ENCODE results near the gene DSTN. TPM values are rescaled to one million over a fixed set of nuclear protein-coding genes. Genes with fewer than 3 reads are reported as not detected.
A peak's percentile ranks its signal among the peaks of the same experiment; 100 is the strongest.

DSTN gene
- total RNA-seq, 1 experiment from 2014 or later = 412 TPM

- no peak; the same call in 1 of the 2 replicates for ATAC-seq
- no peaks in the 10 kb centered on the region for H3K27me3 ChIP-seq (ENCODE audit: control insufficient read depth, insufficient read depth, low read length)
- in situ Hi-C loops (cut with HindIII; ENCODE audit: low pct_unique_long_range_greater_than_20kb, low sequenced_read_pairs) = no loop called here
- peaks cover 66% of the 10 kb centered on the region for H3K4me1 ChIP-seq (ENCODE audit: control insufficient read depth, insufficient read depth, low read length)
- peak overlapping the region; percentile 33 to 45 for H3K4me3 ChIP-seq (ENCODE audit: low read depth in 2 of 2, low read length in 2 of 2)
- TF ChIP-seq TCF7L2 (IDR thresholded peaks at IDR 0.05; ENCODE audit: low read depth, low read length) (peak; percentile 67), REST (IDR thresholded peaks at IDR 0.05; ENCODE audit: insufficient read depth in 1 of 2, low read depth in 2 of 2, low read length in 1 of 2) (no peak), CTCF (IDR thresholded peaks at IDR 0.05) (no peak), SIN3A (IDR thresholded peaks at IDR 0.05; ENCODE audit: borderline replicate concordance, insufficient read depth, low read depth, low read length) (no peak)
- no peaks in the 10 kb centered on the region for H3K9me3 ChIP-seq (ENCODE audit: control insufficient read depth, insufficient read depth, low read depth, low read length)
- intact Hi-C loops (cut with micrococcal nuclease; ENCODE audit: unreplicated experiment) = no loop called here
- H3K36me3 ChIP-seq (ENCODE audit: control insufficient read depth, insufficient read depth, low read length) = no peaks in the 10 kb centered on the region; the same call in 1 of the 2 replicates
- ChIA-PET POLR2A (interaction anchor here (0.6 to 3.6 kb wide), 3 partner anchors 12 to 88 kb away, joined by 3 to 36 read pairs (median 5); partner anchors contain the start of gene DSTN), CTCF (interaction anchor here (0.7 kb wide), 1 partner anchor 44 kb away, joined by 3 read pairs; no protein-coding TSS in a partner anchor)
- H3K27ac ChIP-seq (ENCODE audit: low read length) = peak overlapping the region; percentile 100
- DNase-seq (ENCODE audit: low read depth, low spot score) = no peak
- no TSS peak for BruUV-seq (replicated peaks)
Observed at GRCh38 chr20:17558941-17559304, 11.0 kb upstream of the DSTN start.

GRCh38 chr20:17559338-17559737, 10.5 kb upstream of the DSTN start:
- BruUV-seq (replicated peaks) = no TSS peak
- H3K9me3 ChIP-seq (ENCODE audit: control insufficient read depth, insufficient read depth, low read depth, low read length) = no peaks in the 10 kb centered on the region
- in situ Hi-C loops (cut with HindIII; ENCODE audit: low pct_unique_long_range_greater_than_20kb, low sequenced_read_pairs) = no loop called here
- peaks cover 67% of the 10 kb centered on the region for H3K4me1 ChIP-seq (ENCODE audit: control insufficient read depth, insufficient read depth, low read length)
- peak overlapping the region; percentile 100 for H3K27ac ChIP-seq (ENCODE audit: low read length)
- ATAC-seq (no peak), DNase-seq (ENCODE audit: low read depth, low spot score) (no peak)
- no peak for TF ChIP-seq TCF7L2 (IDR thresholded peaks at IDR 0.05; ENCODE audit: low read depth, low read length)
- TF ChIP-seq SIN3A (IDR thresholded peaks at IDR 0.05; ENCODE audit: borderline replicate concordance, insufficient read depth, low read depth, low read length) = no peak
- TF ChIP-seq POLR2AphosphoS5 (IDR thresholded peaks at IDR 0.05; ENCODE audit: low read depth, low read length) = no peak
- TF ChIP-seq REST (IDR thresholded peaks at IDR 0.05; ENCODE audit: insufficient read depth in 1 of 2, low read depth in 2 of 2, low read length in 1 of 2) = no peak
- TF ChIP-seq CTCF (IDR thresholded peaks at IDR 0.05) = no peak
- H3K4me3 ChIP-seq (ENCODE audit: low read depth in 2 of 2, low read length in 2 of 2) = no peak overlapping the region
- H3K27me3 ChIP-seq (ENCODE audit: control insufficient read depth, insufficient read depth, low read length) = no peaks in the 10 kb centered on the region
- no peaks in the 10 kb centered on the region; the same call in 1 of the 2 replicates for H3K36me3 ChIP-seq (ENCODE audit: control insufficient read depth, insufficient read depth, low read length)
- intact Hi-C loops (cut with micrococcal nuclease; ENCODE audit: unreplicated experiment) = no loop called here
- ChIA-PET POLR2A (interaction anchor here (0.6 to 3.6 kb wide), 3 partner anchors 12 to 88 kb away, joined by 3 to 36 read pairs (median 5); partner anchors contain the start of gene DSTN), CTCF (interaction anchor here (0.7 kb wide), 1 partner anchor 43 kb away, joined by 3 read pairs; no protein-coding TSS in a partner anchor)

All from Panc1 (cell line).